OCI-LY7 (cell line): ENCODE data around the gene TULP1.

Source experiments
- CTCF ChIP-seq: fragments of 200-600 bp; sonication (generic); conservative IDR thresholded peaks from 2 replicates; pipeline ENCODE4 v1.5.1; 2014; ENCODE audit warnings: mild to moderate bottlenecking, antibody characterized with exemption, low read length, moderate library complexity, mixed read lengths
- EZH2phosphoT487 ChIP-seq: fragments of 200-600 bp; sonication (generic); IDR thresholded peaks from 2 replicates; pipeline ENCODE4 v1.6.1; 2018; ENCODE audit warnings: low read depth, borderline replicate concordance, mild to moderate bottlenecking, mixed run types, antibody characterized with exemption, low read length, moderate library complexity, mixed read lengths

- TF ChIP-seq CTCF (no peak), EZH2phosphoT487 (no peak)
Observed at GRCh38 chr6:35494161-35494563, 18.5 kb downstream of the TULP1 start.
